ENCODE data around the gene CEP43. TPM values are rescaled to one million over a fixed set of nuclear protein-coding genes. Genes with fewer than 3 reads are reported as not detected.

CEP43 gene
- total RNA-seq, 2 donors from 2014 or later: 36.0 to 43.9 TPM

- TF ChIP-seq CTCF (conservative IDR thresholded peaks at IDR 0.05): no peak
- Mint-ChIP-seq H3K36me3 (ENCODE audit: low read depth) (peaks cover 63% of the 10 kb centered on the region), H3K27ac (peak overlapping the region; percentile 20), H3K27me3 (ENCODE audit: insufficient read depth) (no peaks in the 10 kb centered on the region), H3K4me1 (no peaks in the 10 kb centered on the region), H3K9me3 (no peaks in the 10 kb centered on the region), H3K4me3 (no peak overlapping the region)
- 92 to 93% methylated on average over 6 of the region's 6 CpGs for WGBS, 2 experiments (ENCODE audit: insufficient coverage in 1 of 2, insufficient read length in 1 of 2)
- H3K27ac ChIP-seq (ENCODE audit: low read depth, low read length): no peak overlapping the region
- no peak for DNase-seq
- no peak overlapping the region for H3K9ac ChIP-seq (ENCODE audit: extremely low read depth, low read length, poor library complexity, severe bottlenecking)
- H3K27me3 ChIP-seq (ENCODE audit: control insufficient read depth, insufficient read depth, low read length, poor library complexity, severe bottlenecking): no peaks in the 10 kb centered on the region
- H3K4me1 ChIP-seq (ENCODE audit: control insufficient read depth, insufficient read depth, low read length): no peaks in the 10 kb centered on the region
- H3K36me3 ChIP-seq (ENCODE audit: control insufficient read depth, insufficient read depth, low read length): peaks cover 89% of the 10 kb centered on the region
- no peaks in the 10 kb centered on the region for H3K9me3 ChIP-seq (ENCODE audit: control insufficient read depth, low read length)
- no peak overlapping the region for H3K4me3 ChIP-seq (ENCODE audit: low read length)
Measured at GRCh38 chr6:167027772-167028171, 28.6 kb downstream of the CEP43 start.

GRCh38 chr6:167030222-167031072 lies 31.2 kb downstream of the CEP43 start:
- H3K4me1 Mint-ChIP-seq: no peaks in the 10 kb centered on the region
- peaks cover 76% of the 10 kb centered on the region for H3K36me3 Mint-ChIP-seq (ENCODE audit: low read depth)
- no peak overlapping the region for H3K27ac Mint-ChIP-seq

GRCh38 chr6:167031082-167031709 lies 32.0 kb downstream of the CEP43 start:
- Histone ChIP-seq H3K9ac (ENCODE audit: extremely low read depth, low read length, poor library complexity, severe bottlenecking) (no peak overlapping the region), H3K27ac (ENCODE audit: low read depth, low read length) (no peak overlapping the region), H3K27me3 (ENCODE audit: control insufficient read depth, insufficient read depth, low read length, poor library complexity, severe bottlenecking) (no peaks in the 10 kb centered on the region), H3K4me1 (ENCODE audit: control insufficient read depth, insufficient read depth, low read length) (no peaks in the 10 kb centered on the region), H3K36me3 (ENCODE audit: control insufficient read depth, insufficient read depth, low read length) (peaks cover 89% of the 10 kb centered on the region), H3K9me3 (ENCODE audit: control insufficient read depth, low read length) (peaks cover 5% of the 10 kb centered on the region), H3K4me3 (ENCODE audit: low read length) (no peak overlapping the region)
- WGBS, 2 experiments (ENCODE audit: insufficient coverage in 1 of 2, insufficient read length in 1 of 2): 96 to 97% methylated on average over 5 to 6 of the region's 6 CpGs
- no peaks in the 10 kb centered on the region for H3K27me3 Mint-ChIP-seq (ENCODE audit: insufficient read depth)
- H3K36me3 Mint-ChIP-seq (ENCODE audit: low read depth): peaks cover 79% of the 10 kb centered on the region
- no peaks in the 10 kb centered on the region for H3K9me3 Mint-ChIP-seq
- DNase-seq: no peak
- H3K4me3 Mint-ChIP-seq: no peak overlapping the region
- no peak for TF ChIP-seq CTCF (conservative IDR thresholded peaks at IDR 0.05)
- no peaks in the 10 kb centered on the region for H3K4me1 Mint-ChIP-seq
- no peak overlapping the region for H3K27ac Mint-ChIP-seq

More at GRCh38 chr6:167030222-167031072, 31.2 kb downstream of the CEP43 start:
- Histone ChIP-seq H3K27ac (ENCODE audit: low read depth, low read length) (no peak overlapping the region), H3K27me3 (ENCODE audit: control insufficient read depth, insufficient read depth, low read length, poor library complexity, severe bottlenecking) (no peaks in the 10 kb centered on the region), H3K9ac (ENCODE audit: extremely low read depth, low read length, poor library complexity, severe bottlenecking) (no peak overlapping the region), H3K4me3 (ENCODE audit: low read length) (no peak overlapping the region), H3K36me3 (ENCODE audit: control insufficient read depth, insufficient read depth, low read length) (peaks cover 86% of the 10 kb centered on the region), H3K4me1 (ENCODE audit: control insufficient read depth, insufficient read depth, low read length) (no peaks in the 10 kb centered on the region), H3K9me3 (ENCODE audit: control insufficient read depth, low read length) (peaks cover 5% of the 10 kb centered on the region)
- TF ChIP-seq CTCF (conservative IDR thresholded peaks at IDR 0.05): no peak
- 95% methylated on average over 8 to 11 of the region's 11 CpGs for WGBS, 2 experiments (ENCODE audit: insufficient coverage in 1 of 2, insufficient read length in 1 of 2)
- Mint-ChIP-seq H3K4me3 (no peak overlapping the region), H3K27me3 (ENCODE audit: insufficient read depth) (no peaks in the 10 kb centered on the region), H3K9me3 (no peaks in the 10 kb centered on the region)
- no peak for DNase-seq

Measured in endodermal cell (in vitro differentiated cells).